NOMO-1 treated with dmso at 0.1 percent for 144 hours (cell line): ENCODE data around the gene ADAMTS18.

Source experiments
- DNase-seq: peaks from one replicate; lab custom pipeline; 2025; ENCODE audit not compliant: unreplicated experiment; lab: John Stamatoyannopoulos, UW

The ADAMTS18 gene

GRCh38 chr16:77435272-77435820 lies 512 bp upstream of the ADAMTS18 start:
- no peak for DNase-seq

DNA sequence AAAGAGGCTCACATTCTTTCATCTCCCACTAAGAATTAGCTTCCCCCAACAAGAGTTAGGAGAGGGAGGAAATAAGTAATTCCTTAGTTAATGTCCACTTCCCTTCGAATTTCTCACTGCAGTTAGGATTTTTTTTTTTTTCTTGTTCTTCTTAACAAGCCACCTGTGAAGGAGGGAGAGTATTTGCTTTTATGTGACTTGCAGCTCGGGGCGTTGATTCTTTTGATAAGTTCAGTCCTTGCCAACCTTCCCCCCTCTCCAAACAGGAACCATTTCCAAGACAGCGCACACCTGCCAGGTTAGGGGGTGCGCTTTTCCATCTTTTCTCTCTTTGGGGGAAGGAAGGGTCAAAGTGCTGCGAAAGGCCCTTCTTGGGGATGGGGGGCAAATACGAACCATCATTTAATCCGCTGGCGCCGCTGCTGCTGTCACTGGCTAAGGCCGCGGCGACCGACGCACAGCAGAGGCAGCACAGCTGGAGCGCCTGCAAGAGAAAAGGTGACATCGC lies 758 bp downstream of the ADAMTS18 start:
- DNase-seq, result no peak

DNA sequence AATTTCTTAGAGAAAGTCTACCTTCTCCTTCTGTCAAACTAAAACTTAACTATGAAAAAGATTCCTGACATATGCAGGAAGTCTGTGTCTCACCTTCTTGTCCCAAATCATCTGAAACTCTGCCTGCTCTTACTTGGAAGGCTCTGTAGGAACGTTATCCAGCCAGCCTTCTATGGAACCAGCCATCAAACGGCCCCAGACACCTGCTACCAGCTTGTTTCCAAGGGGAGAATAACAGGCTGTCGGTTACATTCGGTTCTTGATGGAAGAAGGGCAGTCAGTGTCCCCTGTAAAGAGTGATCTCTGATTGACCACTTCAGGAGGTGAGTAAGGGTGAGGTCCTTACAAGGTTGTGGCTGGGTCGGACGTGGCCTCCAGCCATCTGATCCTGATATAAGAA lies 1.7 kb downstream of the ADAMTS18 start:
- no peak for DNase-seq

DNA sequence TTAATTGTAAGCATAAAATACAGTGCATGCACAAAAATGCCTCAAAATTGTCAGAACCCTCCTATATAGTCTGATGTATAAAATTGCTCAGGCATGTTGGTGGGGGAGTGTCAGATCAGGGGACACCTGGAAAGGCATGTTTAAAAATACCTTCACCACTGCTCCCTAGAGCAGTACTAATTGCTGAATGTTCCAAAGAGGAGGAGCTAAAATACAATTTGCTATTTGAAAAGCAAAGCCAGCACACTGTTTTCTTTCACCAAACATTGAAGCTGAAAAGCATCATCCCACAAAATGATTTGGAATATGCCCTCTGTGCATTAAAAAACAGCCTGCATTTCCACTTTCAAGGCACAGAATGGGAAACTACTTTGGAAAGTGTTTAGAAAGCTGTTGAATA lies 2.6 kb downstream of the ADAMTS18 start:
- no peak for DNase-seq

DNA sequence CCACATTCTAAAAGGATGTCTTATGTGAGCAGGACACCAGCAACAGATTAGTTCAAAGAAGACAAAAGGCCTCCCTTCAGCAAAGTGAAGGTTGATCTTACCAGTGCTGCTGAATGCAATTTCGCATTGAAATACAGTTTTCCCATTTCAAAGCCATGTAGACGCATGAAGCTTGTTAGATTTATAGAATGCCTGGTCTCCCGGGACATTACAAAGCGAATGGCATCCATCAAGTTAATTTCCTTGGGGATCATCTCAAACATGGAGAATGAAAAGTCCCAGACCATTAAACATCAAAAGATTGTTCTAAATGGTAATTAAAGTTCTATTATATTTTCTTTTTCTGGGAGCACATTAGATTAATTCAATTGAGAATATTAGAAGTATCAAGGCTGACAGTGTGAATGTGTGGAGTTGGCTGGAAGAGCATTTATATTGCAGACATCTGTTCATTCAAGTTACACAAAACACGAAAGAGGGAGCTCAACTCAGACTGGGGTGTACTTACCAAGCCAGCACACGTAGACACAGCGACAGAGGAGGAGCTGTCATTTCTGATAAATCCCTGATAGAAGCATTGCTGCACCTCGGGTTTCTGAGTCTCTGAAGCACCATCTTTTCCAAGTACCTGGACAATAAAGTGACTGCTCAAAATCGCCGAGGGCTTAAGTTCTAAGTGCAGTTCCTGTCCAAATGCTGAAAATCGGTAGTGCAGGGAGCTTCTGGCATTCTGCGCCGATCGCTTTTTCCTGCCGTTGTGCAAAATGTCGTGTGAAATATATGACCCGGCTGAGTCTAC lies 3.8 kb downstream of the ADAMTS18 start:
- no peak for DNase-seq

DNA sequence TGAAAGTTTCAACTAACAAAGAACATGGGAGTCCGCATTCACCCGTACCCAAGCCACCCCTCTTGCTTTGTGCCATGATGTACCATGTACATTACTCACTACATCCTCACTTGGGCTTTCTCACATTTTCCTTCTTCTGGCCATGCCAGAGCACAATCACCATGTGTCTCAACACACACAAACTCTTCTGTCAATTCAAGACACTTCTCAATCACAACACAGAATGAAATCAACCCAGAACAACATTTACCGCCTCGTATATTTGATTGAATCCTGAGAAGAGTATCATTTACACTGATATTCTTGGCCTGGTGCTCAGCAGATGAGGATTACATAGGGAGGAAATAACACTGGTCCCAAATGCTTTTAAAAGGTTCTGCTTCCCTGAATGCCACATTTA lies 4.5 kb downstream of the ADAMTS18 start:
- no peak for DNase-seq

GRCh38 chr16:77424871-77425604 lies 9.8 kb downstream of the ADAMTS18 start:
- no peak for DNase-seq

DNA sequence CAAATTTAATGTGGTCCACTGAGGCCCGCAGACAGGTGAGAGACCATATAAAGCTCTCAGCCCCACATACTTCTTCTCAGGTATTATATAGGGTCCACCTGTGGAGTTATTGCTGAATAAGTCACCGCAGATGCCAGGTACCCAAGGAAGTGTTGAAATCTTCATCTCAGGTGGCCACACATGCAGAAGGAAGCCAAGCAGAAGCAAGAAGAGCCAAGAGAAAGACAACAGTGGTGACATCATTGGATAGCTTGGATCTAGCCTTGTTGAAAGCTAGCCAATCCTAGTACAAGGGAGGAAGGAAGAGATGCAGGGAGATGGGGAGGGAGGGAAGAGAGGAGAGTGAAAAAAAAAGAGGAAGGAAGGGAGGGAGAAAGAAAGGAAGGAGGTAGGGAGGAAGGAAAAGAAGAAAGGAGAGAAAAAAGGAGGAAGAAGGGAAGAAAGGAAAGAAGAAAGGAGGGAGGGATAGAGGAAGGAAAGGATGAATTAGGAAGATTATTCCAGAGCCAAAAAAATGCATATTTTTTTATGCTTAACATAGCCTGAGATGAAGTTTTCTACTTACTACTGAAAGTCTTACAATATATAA lies 12.5 kb downstream of the ADAMTS18 start:
- DNase-seq, result no peak

- DNase-seq, result no peak
These were observed 17.8 kb downstream of the ADAMTS18 start for GRCh38 chr16:77416939-77417480.

DNA sequence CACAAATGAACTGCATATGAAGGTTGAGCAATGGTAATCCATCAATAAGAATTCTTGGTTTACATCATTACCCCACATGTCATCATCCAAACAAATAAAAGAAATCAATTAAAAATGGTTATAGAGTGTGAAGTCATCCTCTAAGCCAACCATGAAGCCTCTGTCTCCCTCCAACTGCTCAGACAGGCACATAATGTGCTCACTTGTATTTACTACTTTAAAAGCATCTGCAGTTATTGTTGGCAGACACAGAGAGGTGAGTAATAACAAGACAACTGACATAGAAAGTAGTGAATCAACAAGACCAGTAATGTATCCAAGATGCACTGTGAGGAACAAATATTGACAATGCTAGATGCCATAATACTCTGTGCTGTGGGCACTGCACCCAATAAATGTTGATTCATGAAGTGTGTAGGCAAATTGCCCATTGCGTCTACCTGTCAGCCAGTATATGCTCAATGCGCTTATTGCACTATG lies 20.0 kb downstream of the ADAMTS18 start:
- no peak for DNase-seq

DNA sequence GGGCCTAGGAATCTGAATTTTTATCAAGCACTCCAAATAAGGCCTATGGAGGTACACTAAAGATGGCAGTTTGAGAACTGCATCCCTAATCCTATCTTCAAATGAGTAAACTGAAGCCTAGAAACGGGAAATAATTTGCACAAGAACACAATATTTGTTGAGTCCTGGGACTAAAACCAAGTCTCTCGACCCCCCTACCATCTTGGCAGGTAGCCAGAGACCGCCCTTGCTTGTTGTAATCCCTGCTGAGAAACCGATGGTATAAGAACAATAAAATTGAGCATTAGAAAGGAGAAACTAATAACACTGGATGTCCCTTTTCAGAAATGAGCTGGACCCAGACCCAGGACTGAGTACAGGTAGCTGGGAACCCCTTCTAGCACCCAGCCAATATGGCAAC lies 24.4 kb downstream of the ADAMTS18 start:
- DNase-seq, result no peak

DNA sequence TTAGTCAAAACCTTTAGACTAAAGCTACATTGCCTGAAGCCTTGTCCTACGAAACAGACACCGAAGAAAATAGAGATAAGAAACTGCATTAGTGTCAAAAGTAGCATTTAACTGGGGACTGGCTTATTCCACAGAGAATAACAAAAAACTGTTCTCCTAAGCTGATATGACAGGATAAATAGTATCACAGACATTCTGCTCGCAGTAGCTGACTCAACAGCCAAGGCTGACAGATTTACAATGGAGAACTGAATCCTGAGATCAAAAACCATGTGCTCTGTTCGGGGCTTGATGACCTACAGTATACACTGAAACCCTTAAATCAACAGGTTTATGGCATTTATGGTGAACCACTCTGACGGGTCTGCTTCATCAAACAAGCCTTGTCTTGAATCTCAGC lies 25.5 kb downstream of the ADAMTS18 start:
- DNase-seq, result peak; percentile 73

DNA sequence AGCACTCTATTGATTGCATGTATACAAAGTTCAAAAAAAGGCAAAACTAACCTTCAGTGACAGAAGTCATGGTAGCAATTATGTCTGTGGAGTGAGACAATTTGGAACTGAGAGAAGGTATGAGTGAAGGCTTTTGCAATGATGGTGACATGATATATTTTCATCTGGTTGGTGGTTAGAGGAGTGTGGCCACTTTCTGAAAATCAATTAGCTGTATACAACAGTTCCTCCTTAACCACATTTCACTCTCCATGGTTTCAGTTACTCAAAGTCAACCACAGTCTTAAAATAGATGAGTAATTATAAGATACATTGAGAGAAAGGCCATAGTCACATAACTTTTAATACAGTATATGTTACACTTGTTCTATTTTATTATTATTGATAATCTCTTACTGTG lies 26.2 kb downstream of the ADAMTS18 start:
- DNase-seq, result peak; percentile 84

- DNase-seq, result no peak
These were observed 28.2 kb downstream of the ADAMTS18 start for GRCh38 chr16:77406680-77407079.

- no peak for DNase-seq
These were observed 30.1 kb downstream of the ADAMTS18 start for GRCh38 chr16:77404775-77405174.

GRCh38 chr16:77403732-77404131 lies 31.1 kb downstream of the ADAMTS18 start:
- DNase-seq, result no peak

DNA sequence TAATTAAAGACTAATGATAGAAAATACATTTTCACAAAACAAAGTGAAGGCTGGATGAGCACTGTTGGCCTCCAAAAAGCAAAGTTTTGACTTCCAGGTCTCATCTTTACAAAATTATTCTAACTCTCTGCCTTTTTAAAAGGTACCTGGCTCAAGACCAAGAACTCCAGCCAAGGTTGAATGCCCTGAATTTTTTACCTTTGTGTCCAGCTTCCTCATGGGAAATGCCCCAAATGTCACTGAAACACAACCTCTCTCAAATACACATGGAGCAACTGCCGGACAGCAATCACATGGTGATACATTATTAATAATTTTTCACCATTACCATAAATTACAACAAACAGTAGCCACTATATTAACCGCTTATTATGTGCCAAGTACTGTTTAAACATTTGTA lies 32.2 kb downstream of the ADAMTS18 start:
- DNase-seq, result no peak

DNA sequence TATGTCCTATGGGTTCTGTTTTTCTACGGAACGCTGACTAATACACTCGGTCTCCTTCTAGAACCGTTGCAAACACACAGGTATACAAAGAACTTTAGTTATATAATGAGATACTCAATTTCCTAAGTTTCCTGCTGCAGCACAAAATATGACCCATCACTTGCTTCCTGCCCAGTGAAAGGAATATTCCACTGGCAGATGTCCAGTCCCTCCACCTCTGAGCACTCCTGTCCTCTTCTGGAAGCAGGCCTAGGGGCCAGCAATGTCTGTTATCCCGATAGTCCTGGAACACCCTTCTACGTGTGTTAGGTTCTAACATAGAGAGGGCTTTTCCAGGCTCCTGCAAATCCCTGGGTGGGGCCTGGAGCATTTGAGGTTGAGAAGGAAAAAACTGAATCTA lies 32.7 kb downstream of the ADAMTS18 start:
- no peak for DNase-seq

GRCh38 chr16:77399546-77399945 lies 35.3 kb downstream of the ADAMTS18 start:
- no peak for DNase-seq

DNA sequence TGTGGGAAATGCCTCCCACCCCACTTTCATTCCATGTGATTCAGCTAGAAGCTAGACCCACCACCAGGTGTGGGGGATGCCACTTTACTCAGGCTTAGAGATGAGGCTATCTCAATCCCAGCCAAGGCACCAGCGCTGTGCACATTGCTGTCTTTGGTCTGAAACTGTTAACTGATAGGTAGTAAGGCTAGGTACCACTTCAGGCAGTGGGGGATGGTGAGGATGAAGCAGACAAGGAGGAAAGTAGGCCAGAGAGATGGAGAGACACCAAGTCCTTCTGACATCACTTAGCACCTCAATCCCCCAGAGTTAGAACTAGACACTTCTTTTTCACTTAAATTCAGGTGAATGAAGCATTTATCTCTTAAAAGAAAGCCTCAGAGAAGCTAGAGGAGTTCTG lies 35.8 kb downstream of the ADAMTS18 start:
- no peak for DNase-seq

- no peak for DNase-seq
These were observed 36.3 kb downstream of the ADAMTS18 start for GRCh38 chr16:77398495-77398894.
